GM18499 (cell line): ENCODE results near the gene CROCC2.

Source experiments
- ATAC-seq: cut with Tn5 transposase; IDR thresholded peaks from one replicate; pipeline ENCODE4 v1.9.1; 2021; ENCODE audit warnings: moderate number of reproducible peaks; ENCODE audit not compliant: insufficient read depth, unreplicated experiment

Gene CROCC2

GRCh38 chr2:240953426-240954410 is 47.6 kb downstream of the CROCC2 start:
- ATAC-seq = no peak

GRCh38 chr2:240954436-240955305 is 48.5 kb downstream of the CROCC2 start:
- ATAC-seq = no peak

DNA sequence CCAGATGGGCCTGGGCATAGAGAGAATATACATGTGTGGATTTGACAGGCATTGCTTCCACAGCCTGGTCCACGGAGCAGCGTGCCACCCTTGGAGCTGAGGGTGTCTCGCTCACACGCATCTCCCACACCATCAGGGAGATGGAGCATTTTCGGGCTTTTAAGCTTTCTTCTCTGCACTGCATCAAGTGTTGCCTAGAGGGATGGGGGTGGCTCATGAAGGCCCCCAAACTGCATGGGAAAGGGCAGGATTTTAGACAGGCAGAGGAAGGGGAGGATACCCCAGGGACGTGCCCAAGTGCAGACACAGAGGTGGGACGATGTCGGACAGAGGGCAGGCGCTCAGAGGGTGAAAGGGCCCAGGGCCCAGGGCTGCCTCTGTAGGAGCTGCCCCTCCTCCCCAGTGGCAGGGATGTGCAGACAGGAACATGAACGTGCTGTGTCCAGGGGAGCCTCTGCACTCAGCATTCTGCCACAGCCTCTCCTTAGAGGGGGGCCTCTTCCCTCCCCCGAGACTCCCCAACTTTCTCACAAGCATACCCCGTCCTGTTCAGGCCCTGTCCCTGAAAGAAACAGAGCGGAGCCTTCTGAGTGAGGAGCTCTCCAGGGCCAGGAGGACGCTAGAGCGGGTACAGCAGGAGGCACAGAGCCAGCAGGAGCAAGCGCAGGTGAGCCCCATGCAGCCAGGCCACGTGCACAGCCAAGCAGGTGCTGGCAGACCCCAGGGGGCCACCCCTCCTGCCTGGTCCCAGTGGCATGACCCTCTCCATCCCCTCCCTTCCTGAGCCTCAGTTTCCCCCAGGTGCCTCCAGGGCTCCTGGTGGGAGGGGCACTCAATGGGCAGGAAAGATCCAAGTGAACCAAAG is 49.4 kb downstream of the CROCC2 start:
- ATAC-seq = no peak

- no peak for ATAC-seq
These were observed 50.2 kb downstream of the CROCC2 start for GRCh38 chr2:240956171-240956934.

DNA sequence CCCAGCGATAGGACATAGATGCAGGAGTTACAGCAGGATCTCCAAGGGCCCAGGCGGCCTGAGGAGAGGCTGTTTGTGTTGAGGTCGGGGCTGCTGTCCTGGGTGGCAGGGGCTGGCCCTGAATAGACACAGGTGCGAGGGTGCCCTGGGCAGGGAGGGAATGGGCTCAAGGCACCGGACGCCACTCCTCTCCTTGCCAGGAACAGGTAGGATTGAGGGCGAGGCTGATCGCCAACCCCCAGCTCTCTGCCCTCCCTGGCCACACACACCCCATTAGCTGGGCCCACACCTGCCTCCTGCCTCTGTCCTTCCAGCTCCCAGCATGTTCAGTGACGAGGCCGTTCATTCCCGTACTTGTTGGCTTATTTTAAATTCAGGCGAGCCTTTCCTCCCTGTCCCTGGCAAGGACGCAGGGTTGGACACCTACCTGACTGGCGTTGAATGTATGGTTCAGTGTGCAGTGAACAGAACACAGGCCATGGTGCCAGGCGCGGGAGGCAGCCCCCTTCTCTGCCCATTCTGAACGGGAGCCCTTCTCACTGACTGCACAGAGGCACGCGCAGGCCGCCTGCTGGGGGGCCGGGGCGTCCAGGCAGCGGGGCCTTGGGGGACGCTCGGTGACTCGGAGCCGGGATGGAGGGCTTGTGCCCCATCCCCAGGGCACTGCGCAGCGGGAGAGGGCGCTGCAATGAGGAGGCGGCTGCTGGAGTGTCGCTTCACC is 51.0 kb downstream of the CROCC2 start:
- no peak for ATAC-seq

- no peak for ATAC-seq
These were observed 51.7 kb downstream of the CROCC2 start for GRCh38 chr2:240957656-240958365.

- no peak for ATAC-seq
These were observed 52.5 kb downstream of the CROCC2 start for GRCh38 chr2:240958366-240959213.

DNA sequence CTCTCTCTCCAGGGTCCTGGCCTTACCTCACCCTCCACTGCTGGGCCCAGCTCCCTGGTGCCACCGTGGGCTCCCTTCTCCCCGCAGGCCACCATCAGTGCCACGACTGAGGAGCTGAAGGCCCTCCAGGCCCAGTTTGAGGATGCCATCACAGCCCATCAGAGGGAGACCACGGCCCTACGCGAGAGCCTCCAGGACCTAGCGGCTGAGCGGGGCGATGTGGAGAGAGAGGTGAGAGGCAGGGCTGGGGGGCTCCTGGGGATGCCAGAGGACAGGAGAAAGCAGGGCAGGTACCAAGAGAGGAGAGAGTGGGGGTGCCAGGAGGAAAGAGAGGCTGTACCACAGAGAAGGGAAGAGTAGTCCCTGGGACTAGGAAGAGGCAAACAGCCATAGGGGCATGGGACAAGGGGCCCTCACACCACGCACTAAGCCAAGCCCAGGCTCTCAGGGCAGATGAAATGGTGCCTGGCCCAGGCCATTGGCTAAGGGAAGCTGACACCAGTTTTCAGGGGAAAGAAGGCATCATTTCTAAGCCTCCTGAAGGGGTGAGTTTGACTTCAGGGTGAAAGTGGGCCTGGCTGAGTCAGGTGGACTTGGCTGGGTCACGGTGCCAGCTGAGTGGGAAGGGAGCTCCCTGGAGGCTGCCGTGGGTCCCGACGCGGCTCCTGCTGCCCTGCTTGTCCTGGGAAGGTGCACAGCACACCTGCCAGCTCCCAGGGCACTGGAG is 53.2 kb downstream of the CROCC2 start:
- no peak for ATAC-seq

DNA sequence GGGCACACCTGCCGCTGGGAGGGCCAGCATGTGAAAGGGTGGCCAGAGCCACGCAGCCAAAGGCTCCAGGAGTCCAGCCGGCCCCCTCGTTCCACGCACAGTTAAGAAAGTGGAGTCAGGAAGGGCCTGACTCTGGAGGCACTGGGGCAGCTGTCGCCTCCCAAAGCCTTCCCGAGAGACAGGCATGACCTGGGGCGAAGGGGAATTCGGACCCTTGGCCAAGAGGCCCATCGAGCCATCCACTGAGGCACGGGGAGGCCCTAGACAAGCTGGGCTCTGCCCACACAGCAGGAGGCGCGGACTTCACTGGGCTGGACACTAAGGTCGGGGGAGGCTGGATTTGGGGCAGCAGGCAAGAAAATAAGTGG is 53.8 kb downstream of the CROCC2 start:
- no peak for ATAC-seq

DNA sequence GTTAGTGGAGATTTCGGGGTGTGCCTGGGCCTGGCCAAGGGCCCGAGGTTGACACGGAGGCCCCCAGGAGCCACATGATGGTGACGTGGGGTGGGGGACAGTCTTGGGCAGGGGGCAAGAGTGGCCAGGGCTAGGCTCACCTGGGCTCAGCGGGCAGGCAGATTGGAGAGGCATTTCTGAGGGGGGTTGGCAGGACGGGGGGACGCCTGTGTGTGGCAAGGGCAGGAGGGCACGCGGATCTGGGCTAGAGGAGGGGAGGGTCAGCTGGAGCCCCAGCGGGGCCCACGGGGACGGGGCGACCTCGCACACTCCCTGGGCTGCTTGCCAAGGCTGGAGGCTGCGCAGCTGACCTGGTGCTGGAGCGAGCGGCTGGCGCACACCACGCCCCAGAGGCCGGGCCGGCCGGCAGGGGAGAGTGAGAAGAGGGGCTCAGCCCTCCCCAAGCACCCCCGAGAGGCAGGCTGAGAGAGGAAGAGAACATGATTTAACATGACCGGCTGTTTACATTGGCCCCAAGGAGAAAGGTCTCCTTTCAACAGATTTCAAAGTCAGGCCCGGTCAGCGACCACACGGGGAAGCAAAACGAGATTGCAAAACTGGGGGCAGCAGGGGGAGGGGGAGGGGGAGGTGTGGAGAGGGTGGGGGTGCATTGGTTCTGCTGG is 54.3 kb downstream of the CROCC2 start:
- ATAC-seq = no peak

- ATAC-seq = no peak
These were observed 55.1 kb downstream of the CROCC2 start for GRCh38 chr2:240960971-240961876.

GRCh38 chr2:240961910-240962299 is 55.8 kb downstream of the CROCC2 start:
- no peak for ATAC-seq

DNA sequence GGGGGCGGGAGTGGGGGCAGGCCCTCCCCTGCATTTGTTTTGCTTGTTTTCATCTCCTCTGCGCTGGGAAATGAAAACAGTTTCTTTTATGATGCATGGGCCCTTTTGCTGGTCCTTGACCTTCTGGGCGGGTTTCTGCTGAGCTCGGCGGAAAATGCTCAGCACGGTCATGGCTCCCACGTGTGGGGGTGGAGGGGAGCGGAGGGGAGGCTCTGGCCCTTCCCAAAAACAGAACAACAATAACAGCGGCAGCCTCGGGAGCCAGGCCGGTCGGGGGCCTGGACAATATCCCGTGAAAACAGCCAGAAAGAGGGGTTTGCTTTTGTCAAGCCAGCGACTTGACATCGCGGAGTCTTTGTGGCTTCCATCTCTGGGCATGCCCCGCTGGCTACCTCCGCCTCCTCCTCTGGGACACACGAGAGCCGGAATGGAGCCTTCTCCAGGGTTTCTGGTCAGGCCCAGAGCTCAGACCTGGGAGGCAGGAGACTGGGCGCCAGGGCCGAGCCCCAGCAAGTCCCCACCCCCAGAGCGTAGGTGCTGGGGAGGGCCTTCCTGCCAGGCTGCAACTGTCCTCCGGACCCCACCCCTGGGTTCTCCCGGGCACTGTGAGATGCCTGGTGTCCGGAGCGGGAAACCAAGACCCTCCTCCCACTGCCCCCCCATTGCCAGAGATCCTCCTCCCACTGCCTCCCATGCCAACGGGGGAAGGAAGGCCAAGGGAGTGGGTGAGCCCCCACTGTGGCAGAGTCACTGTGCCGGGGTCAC is 56.3 kb downstream of the CROCC2 start:
- ATAC-seq = no peak

DNA sequence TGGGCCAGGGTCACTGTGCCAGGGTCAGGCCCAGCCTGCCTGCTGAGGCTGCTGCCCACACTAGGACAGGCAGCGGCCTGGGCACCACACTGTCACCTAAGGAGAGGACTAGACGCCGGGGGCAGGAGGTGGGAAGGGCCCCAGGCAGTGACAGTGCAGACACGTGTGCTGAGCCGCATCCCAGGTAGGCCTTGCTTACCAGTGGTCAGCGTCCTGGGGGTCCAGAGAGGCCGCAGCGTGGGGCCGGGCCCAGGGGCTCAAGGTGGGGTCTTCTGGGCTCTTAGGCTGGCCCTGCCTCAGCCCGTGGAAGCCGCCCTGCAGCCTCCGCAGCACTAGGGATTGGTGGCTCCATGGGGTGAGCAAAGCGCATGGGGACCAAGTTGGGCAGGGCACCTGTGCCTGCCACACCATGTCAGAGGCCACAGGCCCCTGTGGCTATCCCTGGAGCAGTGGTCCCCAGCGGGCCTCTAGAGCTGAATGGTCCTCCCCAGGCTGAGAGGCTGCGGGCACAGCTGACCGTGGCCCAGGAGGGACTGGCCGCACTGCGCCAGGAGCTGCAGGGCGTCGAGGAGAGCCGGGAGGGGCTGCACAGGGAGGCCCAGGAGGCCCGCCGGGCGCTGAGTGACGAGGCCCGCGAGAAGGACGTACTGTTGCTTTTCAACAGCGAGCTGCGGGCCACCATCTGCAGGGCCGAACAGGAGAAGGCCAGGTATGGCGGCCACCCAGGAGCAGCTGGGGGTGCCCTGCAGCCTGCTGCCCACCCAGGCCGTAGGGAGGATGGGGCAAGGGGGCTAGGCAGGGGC is 57.1 kb downstream of the CROCC2 start:
- no peak for ATAC-seq
